Suprapubic skin (tissue), 3 donors: ENCODE results near the gene PEX3.

Source experiments
- POLR2A ChIP-seq, 2 donors: fragments of 450-650 bp; IDR thresholded peaks; one replicate each; pipeline ENCODE4 v1.6.1; 2017; ENCODE audit warnings: antibody characterized with exemption in 2 of 2, mild to moderate bottlenecking in 2 of 2, moderate library complexity in 2 of 2
- TF ChIP-seq, protein P1 (sequence below), 2 donors: fragments of 200-600 bp in 1 of 2; fragments of 450-650 bp in 1 of 2; sonication (generic) in 1 of 2; IDR thresholded peaks; one replicate each; pipeline ENCODE4 v1.5.1; 2016 to 2019; ENCODE audit warnings: antibody characterized with exemption in 2 of 2, mild to moderate bottlenecking in 1 of 2, moderate library complexity in 1 of 2

DNA sequence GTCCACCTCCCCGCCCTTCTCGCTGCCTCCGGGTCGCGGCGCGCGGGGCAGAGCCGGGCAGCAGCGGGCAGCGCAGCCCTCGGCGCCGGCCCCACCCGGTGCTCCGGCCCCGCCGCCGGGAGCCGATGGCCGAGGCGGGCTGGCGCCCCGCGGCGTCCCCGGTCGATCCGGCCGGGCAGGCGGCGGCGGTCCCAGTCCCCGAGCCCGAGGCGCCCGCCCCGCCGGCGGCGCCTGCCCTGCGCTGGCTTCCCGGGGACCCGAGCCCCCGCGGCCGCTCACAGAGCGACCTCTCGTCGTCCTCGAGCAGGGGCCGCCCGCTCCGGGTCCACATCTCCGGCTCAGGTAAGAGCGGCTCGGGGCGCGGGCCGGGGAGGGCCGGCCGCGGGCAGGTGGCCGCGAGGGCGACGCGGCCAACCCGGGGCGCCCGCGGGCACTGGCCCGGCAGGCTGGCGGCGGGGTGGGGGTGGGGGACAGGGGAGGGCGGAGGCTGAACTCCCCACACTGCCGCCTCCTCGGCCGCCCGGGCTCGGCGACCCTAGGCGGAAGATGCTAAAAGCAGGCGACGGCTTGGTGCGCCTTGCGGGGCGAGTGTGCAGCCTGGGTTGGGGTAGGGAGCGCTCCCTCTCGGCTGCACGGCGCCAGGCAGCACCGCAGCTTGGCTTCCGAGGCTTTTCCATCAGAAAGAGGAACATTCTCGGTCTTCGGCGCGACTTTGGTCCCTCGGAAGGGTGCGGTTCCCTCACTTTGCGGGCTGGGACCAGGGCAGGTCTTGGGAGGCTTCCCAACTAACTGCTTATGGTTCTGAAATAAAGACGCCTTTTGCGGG lies 86.5 kb downstream of the PEX3 start:
- TF ChIP-seq, protein P1, sequence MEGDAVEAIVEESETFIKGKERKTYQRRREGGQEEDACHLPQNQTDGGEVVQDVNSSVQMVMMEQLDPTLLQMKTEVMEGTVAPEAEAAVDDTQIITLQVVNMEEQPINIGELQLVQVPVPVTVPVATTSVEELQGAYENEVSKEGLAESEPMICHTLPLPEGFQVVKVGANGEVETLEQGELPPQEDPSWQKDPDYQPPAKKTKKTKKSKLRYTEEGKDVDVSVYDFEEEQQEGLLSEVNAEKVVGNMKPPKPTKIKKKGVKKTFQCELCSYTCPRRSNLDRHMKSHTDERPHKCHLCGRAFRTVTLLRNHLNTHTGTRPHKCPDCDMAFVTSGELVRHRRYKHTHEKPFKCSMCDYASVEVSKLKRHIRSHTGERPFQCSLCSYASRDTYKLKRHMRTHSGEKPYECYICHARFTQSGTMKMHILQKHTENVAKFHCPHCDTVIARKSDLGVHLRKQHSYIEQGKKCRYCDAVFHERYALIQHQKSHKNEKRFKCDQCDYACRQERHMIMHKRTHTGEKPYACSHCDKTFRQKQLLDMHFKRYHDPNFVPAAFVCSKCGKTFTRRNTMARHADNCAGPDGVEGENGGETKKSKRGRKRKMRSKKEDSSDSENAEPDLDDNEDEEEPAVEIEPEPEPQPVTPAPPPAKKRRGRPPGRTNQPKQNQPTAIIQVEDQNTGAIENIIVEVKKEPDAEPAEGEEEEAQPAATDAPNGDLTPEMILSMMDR (IDR thresholded peaks at IDR 0.05), result peak in 1 of 2 donors; percentile 54
- no peak for TF ChIP-seq POLR2A (IDR thresholded peaks at IDR 0.05)
